Mesendoderm (in vitro differentiated cells): Measurements from ENCODE around the gene GOLGA7B.

Experiments
- DNase-seq: peaks from one replicate; pipeline ENCODE4 v3.0.0; 2013
- H2AK5ac ChIP-seq: 2 replicates; pipeline ENCODE4 v1.6.1; 2013; ENCODE audit warnings: low read length, inconsistent platforms
- H2BK120ac ChIP-seq: 2 replicates; pipeline ENCODE4 v1.6.1; 2013; ENCODE audit warnings: low read depth, mild to moderate bottlenecking, low read length, moderate library complexity, mixed read lengths
- H2BK15ac ChIP-seq: replicated peaks from 2 replicates; pipeline ENCODE4 v1.6.1; 2013; ENCODE audit warnings: low read depth, mild to moderate bottlenecking, moderate library complexity
- H2BK5ac ChIP-seq: 2 replicates; pipeline ENCODE4 v1.6.1; 2013; ENCODE audit warnings: low read length, inconsistent platforms
- H3K18ac ChIP-seq: 2 replicates; pipeline ENCODE4 v1.6.1; 2013; ENCODE audit warnings: mild to moderate bottlenecking, low read length, mixed read lengths
- H3K23ac ChIP-seq: one replicate; pipeline ENCODE4 v1.6.1; 2013; ENCODE audit warnings: low read length
- H3K27ac ChIP-seq: 2 replicates; pipeline ENCODE4 v1.5.1; 2013; ENCODE audit warnings: low read depth, mild to moderate bottlenecking, inconsistent platforms, low read length, moderate library complexity
- H3K27me3 ChIP-seq: 2 replicates; pipeline ENCODE4 v1.6.1; 2013; ENCODE audit warnings: low read length, control low read depth, mild to moderate bottlenecking, inconsistent platforms; ENCODE audit not compliant: insufficient read depth, poor library complexity
- H3K36me3 ChIP-seq: 2 replicates; pipeline ENCODE4 v1.6.1; 2013; ENCODE audit warnings: low read length, inconsistent platforms; ENCODE audit not compliant: control insufficient read depth, insufficient read depth
- H3K4ac ChIP-seq: one replicate; pipeline ENCODE4 v1.6.1; 2013; ENCODE audit warnings: low read depth, mild to moderate bottlenecking, low read length, moderate library complexity
- H3K4me1 ChIP-seq: 2 replicates; pipeline ENCODE4 v1.6.1; 2013; ENCODE audit warnings: low read depth, low read length, inconsistent platforms; ENCODE audit not compliant: control insufficient read depth
- H3K4me2 ChIP-seq: 2 replicates; pipeline ENCODE4 v1.6.1; 2013; ENCODE audit warnings: low read length
- H3K4me3 ChIP-seq: 2 replicates; pipeline ENCODE4 v1.5.1; 2013; ENCODE audit warnings: mild to moderate bottlenecking, low read length
- H3K56ac ChIP-seq: one replicate; pipeline ENCODE4 v1.6.1; 2013; ENCODE audit warnings: low read length
- H3K79me1 ChIP-seq: 2 replicates; pipeline ENCODE4 v1.6.1; 2013; ENCODE audit warnings: low read length, inconsistent platforms
- H3K79me2 ChIP-seq: 2 replicates; pipeline ENCODE4 v1.6.1; 2013; ENCODE audit warnings: mild to moderate bottlenecking, low read length; ENCODE audit not compliant: control insufficient read depth, insufficient read depth
- H3K9ac ChIP-seq: 2 replicates; pipeline ENCODE4 v1.6.1; 2013; ENCODE audit warnings: low read length, inconsistent platforms
- H4K5ac ChIP-seq: one replicate; pipeline ENCODE4 v1.6.1; 2013; ENCODE audit warnings: low read length
- H4K8ac ChIP-seq: one replicate; pipeline ENCODE4 v1.6.1; 2013; ENCODE audit warnings: low read depth, mild to moderate bottlenecking, control low read depth, low read length, moderate library complexity
- WGBS: extraction: QIAGEN DNeasy Blood & Tissue Kit; methylation state at CpG from one replicate; pipeline ENCODE4 v1.1.7; 2013; ENCODE audit warnings: low lambda C conversion rate, missing lambda C conversion rate; ENCODE audit not compliant: insufficient coverage; ENCODE audit errors: extremely low coverage; 5-methylcytosine and 5-hydroxymethylcytosine counted together

Gene GOLGA7B

GRCh38 chr10:97876402-97876801, 26.8 kb downstream of the GOLGA7B start:
- Histone ChIP-seq H3K4me2 (no peak overlapping the region), H3K4me1 (no peaks in the 10 kb centered on the region), H2BK15ac (no peak overlapping the region), H3K27me3 (no peaks in the 10 kb centered on the region), H3K9ac (no peak overlapping the region), H3K79me2 (no peaks in the 10 kb centered on the region), H3K4me3 (no peak overlapping the region), H2BK120ac (no peak overlapping the region), H3K18ac (no peak overlapping the region), H3K79me1 (no peaks in the 10 kb centered on the region), H2BK5ac (no peak overlapping the region), H3K4ac (no peak overlapping the region), H3K27ac (no peak overlapping the region), H3K23ac (no peak overlapping the region), H3K36me3 (no peaks in the 10 kb centered on the region), H3K56ac (no peak overlapping the region), H4K8ac (no peak overlapping the region), H2AK5ac (no peak overlapping the region), H4K5ac (no peak overlapping the region)
- no peak for DNase-seq
- no CpG with 5 or more reads among the region's 4 CpGs for WGBS

GRCh38 chr10:97879241-97879640, 29.6 kb downstream of the GOLGA7B start:
- Histone ChIP-seq H2BK5ac (no peak overlapping the region), H2BK15ac (no peak overlapping the region), H2AK5ac (no peak overlapping the region), H3K4me1 (no peaks in the 10 kb centered on the region), H3K56ac (no peak overlapping the region), H2BK120ac (no peak overlapping the region), H4K5ac (no peak overlapping the region), H3K27me3 (no peaks in the 10 kb centered on the region), H3K79me1 (no peaks in the 10 kb centered on the region), H3K4me3 (no peak overlapping the region), H3K9ac (no peak overlapping the region), H3K23ac (no peak overlapping the region), H4K8ac (no peak overlapping the region), H3K4me2 (no peak overlapping the region), H3K27ac (no peak overlapping the region), H3K79me2 (no peaks in the 10 kb centered on the region), H3K4ac (no peak overlapping the region), H3K36me3 (no peaks in the 10 kb centered on the region), H3K18ac (no peak overlapping the region)
- DNase-seq = peak; percentile 24
- WGBS = no CpG with 5 or more reads among the region's 5 CpGs

GRCh38 chr10:97880109-97880508, 30.5 kb downstream of the GOLGA7B start:
- Histone ChIP-seq H3K79me2 (no peaks in the 10 kb centered on the region), H3K4me1 (no peaks in the 10 kb centered on the region), H3K18ac (no peak overlapping the region), H3K4me2 (no peak overlapping the region), H4K5ac (no peak overlapping the region), H3K36me3 (no peaks in the 10 kb centered on the region), H3K27ac (no peak overlapping the region), H3K9ac (no peak overlapping the region), H3K23ac (no peak overlapping the region), H3K4me3 (no peak overlapping the region), H3K27me3 (no peaks in the 10 kb centered on the region), H4K8ac (no peak overlapping the region), H2BK15ac (no peak overlapping the region), H3K79me1 (no peaks in the 10 kb centered on the region), H2BK5ac (no peak overlapping the region), H3K56ac (no peak overlapping the region), H2BK120ac (no peak overlapping the region), H3K4ac (no peak overlapping the region), H2AK5ac (no peak overlapping the region)
- no CpG with 5 or more reads among the region's 10 CpGs for WGBS
- DNase-seq = no peak

- H3K56ac ChIP-seq = no peak overlapping the region
- DNase-seq = no peak
- H3K18ac ChIP-seq = no peak overlapping the region
- H4K5ac ChIP-seq = no peak overlapping the region
- H2BK120ac ChIP-seq = no peak overlapping the region
- H3K27ac ChIP-seq = no peak overlapping the region
- H3K27me3 ChIP-seq = no peaks in the 10 kb centered on the region
- no peaks in the 10 kb centered on the region for H3K79me1 ChIP-seq
- H2BK15ac ChIP-seq = no peak overlapping the region
- no peak overlapping the region for H3K23ac ChIP-seq
- no peaks in the 10 kb centered on the region for H3K4me1 ChIP-seq
- H3K4me3 ChIP-seq = no peak overlapping the region
- WGBS = no CpG with 5 or more reads among the region's 11 CpGs
- H3K36me3 ChIP-seq = no peaks in the 10 kb centered on the region
- H3K4me2 ChIP-seq = no peak overlapping the region
- H3K9ac ChIP-seq = no peak overlapping the region
- no peaks in the 10 kb centered on the region for H3K79me2 ChIP-seq
- no peak overlapping the region for H2BK5ac ChIP-seq
- no peak overlapping the region for H4K8ac ChIP-seq
- no peak overlapping the region for H3K4ac ChIP-seq
- no peak overlapping the region for H2AK5ac ChIP-seq
These were observed 32.8 kb downstream of the GOLGA7B start for GRCh38 chr10:97882142-97883091.

GRCh38 chr10:97883092-97883485, 33.4 kb downstream of the GOLGA7B start:
- no peak overlapping the region for H2BK120ac ChIP-seq
- no peak overlapping the region for H3K27ac ChIP-seq
- H2BK15ac ChIP-seq = no peak overlapping the region
- no peak overlapping the region for H3K18ac ChIP-seq
- H3K4ac ChIP-seq = no peak overlapping the region
- H3K4me1 ChIP-seq = no peaks in the 10 kb centered on the region
- no peak overlapping the region for H3K4me3 ChIP-seq
- H3K56ac ChIP-seq = no peak overlapping the region
- no peak for DNase-seq
- no peak overlapping the region for H3K23ac ChIP-seq
- WGBS = no CpG with 5 or more reads among the region's 3 CpGs
- no peak overlapping the region for H3K4me2 ChIP-seq
- no peaks in the 10 kb centered on the region for H3K79me2 ChIP-seq
- H2BK5ac ChIP-seq = no peak overlapping the region
- no peak overlapping the region for H2AK5ac ChIP-seq
- no peak overlapping the region for H3K9ac ChIP-seq
- H4K8ac ChIP-seq = no peak overlapping the region
- no peaks in the 10 kb centered on the region for H3K79me1 ChIP-seq
- no peak overlapping the region for H4K5ac ChIP-seq
- H3K27me3 ChIP-seq = no peaks in the 10 kb centered on the region
- no peaks in the 10 kb centered on the region for H3K36me3 ChIP-seq
